Heart left ventricle (tissue), 16 donors: ENCODE data around the gene ATAD5. TPM values are rescaled to one million over a fixed set of nuclear protein-coding genes. Genes with fewer than 3 reads are reported as not detected.

ENCODE experiments used
- ATAC-seq, 4 donors: fragments of 200-7000 bp; cut with Tn5 transposase; one replicate each; pipeline ENCODE4 v1.9.1; 2020 to 2022; ENCODE audit warnings: moderate library complexity in 4 of 4, mild to moderate bottlenecking in 3 of 4, moderate number of reproducible peaks in 1 of 4
- DNase-seq, 5 donors: peaks; one replicate each; pipeline ENCODE4 v3.0.0-alpha.2; 2020
- H3K27ac ChIP-seq, 12 donors: fragments of 200-600 bp; sonication (generic) in 4 of 12; one replicate each; pipeline versions ENCODE4 v1.5.0 to v1.8.0; 2016 to 2022; ENCODE audit warnings: mild to moderate bottlenecking in 2 of 12
- H3K27me3 ChIP-seq, 9 donors: fragments of 200-600 bp; sonication (generic) in 2 of 9; one replicate each; pipeline versions ENCODE4 v1.5.1 to v1.8.0; 2016 to 2022; ENCODE audit warnings: mild to moderate bottlenecking in 3 of 9
- H3K36me3 ChIP-seq, 9 donors: fragments of 200-600 bp; sonication (generic) in 2 of 9; one replicate each; pipeline versions ENCODE4 v1.5.0 to v1.8.0; 2018 to 2022; ENCODE audit warnings: mild to moderate bottlenecking in 2 of 9
- H3K4me1 ChIP-seq, 12 donors: fragments of 200-600 bp; sonication (generic) in 4 of 12; one replicate each; pipeline versions ENCODE4 v1.5.0 to v1.8.0; 2016 to 2022; ENCODE audit warnings: mild to moderate bottlenecking in 3 of 12
- H3K4me3 ChIP-seq, 12 donors: fragments of 200-600 bp; sonication (generic) in 4 of 12; one replicate each; pipeline versions ENCODE4 v1.5.0 to v1.8.0; 2017 to 2022; ENCODE audit warnings: mild to moderate bottlenecking in 9 of 12, moderate library complexity in 4 of 12
- H3K9me3 ChIP-seq, 12 donors: fragments of 200-600 bp; sonication (generic) in 4 of 12; one replicate each; pipeline versions ENCODE4 v1.5.0 to v1.8.0; 2016 to 2022; ENCODE audit warnings: mild to moderate bottlenecking in 1 of 12
- CTCF ChIP-seq, 12 donors: fragments of 200-600 bp; sonication (generic) in 4 of 12; IDR thresholded peaks; one replicate each; pipeline versions ENCODE4 v1.5.0 to v1.8.0; 2018 to 2022; ENCODE audit warnings: antibody characterized with exemption in 12 of 12, mild to moderate bottlenecking in 5 of 12
- POLR2A ChIP-seq, 2 donors: fragments of 450-650 bp; IDR thresholded peaks; one replicate each; pipeline ENCODE4 v1.6.1; 2017; ENCODE audit warnings: antibody characterized with exemption in 2 of 2, mild to moderate bottlenecking in 2 of 2, moderate library complexity in 2 of 2
- WGBS, 4 donors: extraction: QIAGEN DNeasy Blood & Tissue Kit in 2 of 4; methylation state at CpG; one replicate each; pipeline versions ENCODE4 v1.1.5 to v1.1.7; 2013 to 2018; 5-methylcytosine and 5-hydroxymethylcytosine counted together
- intact Hi-C, 10 donors: fragments of 100-400 bp; cut with DNase I; formaldehyde crosslinking; loops; one replicate each; pipeline versions ENCODE4 v1.11.1 to v1.14.2; 2022
- polyA plus RNA-seq, 2 donors: library from polyadenylated mRNA; stranded (reverse); fragments of 200-250 nt; gene quantifications; one replicate each; pipeline ENCODE4 v1.2.3, GENCODE V29; 2013
- total RNA-seq, 9 donors: library from RNA; depleted of rRNA in 2 of 9; stranded (reverse); fragments of >200 nt in 2 of 9; fragmentation: NEBNext Ultra II Directional in 3 of 9; extraction: Animal tissue kit (Norgen Biotek cat#: 25700) in 3 of 9; gene quantifications; one replicate each; pipeline versions ENCODE4 v1.1.0 to v1.2.4, GENCODE V29; 2016 to 2023
- donor health status: ischemic (EF 13 %, LVEDD 7.1; RV severe dilation, severe dysfunction).
- donor health status: healthy with polysubstance abuse.
- donor health status: DM: no; HTN: yes; CAD: no.
- donor health status: DM: no; HTN: no; CAD: no.
- donor health status: ischemic (EF 25% LVEDD 6.9; RV normal size, moderate dysfunction).
- donor health status: ischemic (EF 25% LVEDD 5.7; RV mildly dilated, moderate dysfunction).
- donor health status: healthy.
- donor health status: DM: yes; HTN: yes; CAD: no.
- donor health status: ischemic (EF 35%, LVEDD 5.7; RV mildly dilated, moderate dysfunction).
- donor health status: nonischemic (EF 11% LVEDD 7.7; RV severe dilation, severe dysfunction).
- donor health status: DM: yes; HTN: yes; CAD: no.
- donor health status: PGD.
- donor health status: ischemic (EF 29% LVEDD 5.4; RV normal size, mild dysfunction).
- donor health status: nonischemic (EF 23%, LVEDD 6.1; RV moderate dilation, normal function).

ATAD5 gene
- total and polyA plus RNA-seq, 11 donors = 0.25 to 2.5 (median 0.40) TPM

GRCh38 chr17:30848021-30848420 is 16.3 kb downstream of the ATAD5 start:
- no peak for TF ChIP-seq POLR2A (IDR thresholded peaks at IDR 0.05)
- no peak for TF ChIP-seq CTCF (IDR thresholded peaks at IDR 0.05)
- no peak for ATAC-seq
- H3K27me3 ChIP-seq = no peaks in the 10 kb centered on the region
- H3K4me1 ChIP-seq = no peaks in the 10 kb centered on the region
- peaks cover 0 to 13% (median 0%) of the 10 kb centered on the region in 9 donors for H3K36me3 ChIP-seq
- WGBS, 4 donors = 83 to 90% (median 85%) methylated on average over 6 of the region's 6 CpGs
- intact Hi-C loops = no loop called here
- no peak for DNase-seq
- H3K27ac ChIP-seq = no peak overlapping the region
- H3K4me3 ChIP-seq = no peak overlapping the region
- H3K9me3 ChIP-seq = no peaks in the 10 kb centered on the region

GRCh38 chr17:30854146-30854545 is 22.4 kb downstream of the ATAD5 start:
- 95 to 98% (median 97%) methylated on average over 3 of the region's 3 CpGs for WGBS, 4 donors

DNA sequence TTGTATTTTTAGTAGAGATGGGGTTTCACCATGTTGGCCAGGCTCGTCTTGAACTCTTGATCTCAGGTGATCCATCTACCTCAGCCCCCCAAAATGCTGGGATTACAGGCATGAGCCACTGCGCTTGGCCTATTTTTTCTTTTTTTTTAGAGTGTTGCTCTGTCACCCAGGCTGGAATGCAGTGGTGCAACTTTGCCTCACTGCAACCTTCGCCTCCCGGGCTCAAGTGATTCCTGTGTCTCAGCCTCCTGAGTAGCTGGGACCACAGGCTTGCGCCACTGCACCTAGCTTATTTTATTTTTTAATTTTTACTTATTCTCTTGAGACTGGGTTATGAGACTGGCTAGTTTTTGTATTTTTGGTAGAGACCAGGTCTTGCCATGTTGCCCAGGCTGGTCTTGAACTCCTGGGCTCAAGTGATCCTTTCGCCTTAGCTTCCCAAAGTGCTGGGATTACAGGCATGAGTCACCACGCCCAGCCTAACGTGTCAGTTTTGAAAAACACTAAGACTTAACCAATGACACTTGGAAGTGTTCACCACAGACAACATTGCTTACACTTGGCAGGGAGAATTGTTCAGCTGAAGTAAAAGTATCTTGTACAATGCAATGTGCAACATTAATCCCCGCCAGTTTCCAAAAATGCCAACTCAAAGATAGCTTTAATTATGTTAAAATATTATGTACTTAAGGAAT is 26.9 kb downstream of the ATAD5 start:
- no peak for TF ChIP-seq CTCF (IDR thresholded peaks at IDR 0.05)
- TF ChIP-seq POLR2A (IDR thresholded peaks at IDR 0.05) = no peak
- Histone ChIP-seq H3K9me3 (no peaks in the 10 kb centered on the region), H3K27ac (no peak overlapping the region), H3K27me3 (no peaks in the 10 kb centered on the region), H3K36me3 (peaks cover 0 to 16% (median 0%) of the 10 kb centered on the region in 9 donors), H3K4me3 (no peak overlapping the region), H3K4me1 (no peaks in the 10 kb centered on the region)
- intact Hi-C loops = no loop called here
- DNase-seq (no peak), ATAC-seq (no peak)
- WGBS, 4 donors = 94 to 97% (median 95%) methylated on average over 9 of the region's 9 CpGs

More at GRCh38 chr17:30854146-30854545, 22.4 kb downstream of the ATAD5 start:
- H3K9me3 ChIP-seq = no peaks in the 10 kb centered on the region
- DNase-seq = no peak
- H3K36me3 ChIP-seq = peaks cover 0 to 21% (median 0%) of the 10 kb centered on the region in 9 donors
- no peaks in the 10 kb centered on the region for H3K27me3 ChIP-seq
- no peaks in the 10 kb centered on the region for H3K4me1 ChIP-seq
- H3K27ac ChIP-seq = no peak overlapping the region
- intact Hi-C loops = no loop called here
- no peak for TF ChIP-seq POLR2A (IDR thresholded peaks at IDR 0.05)
- TF ChIP-seq CTCF (IDR thresholded peaks at IDR 0.05) = no peak
- ATAC-seq = no peak
- no peak overlapping the region for H3K4me3 ChIP-seq

DNA sequence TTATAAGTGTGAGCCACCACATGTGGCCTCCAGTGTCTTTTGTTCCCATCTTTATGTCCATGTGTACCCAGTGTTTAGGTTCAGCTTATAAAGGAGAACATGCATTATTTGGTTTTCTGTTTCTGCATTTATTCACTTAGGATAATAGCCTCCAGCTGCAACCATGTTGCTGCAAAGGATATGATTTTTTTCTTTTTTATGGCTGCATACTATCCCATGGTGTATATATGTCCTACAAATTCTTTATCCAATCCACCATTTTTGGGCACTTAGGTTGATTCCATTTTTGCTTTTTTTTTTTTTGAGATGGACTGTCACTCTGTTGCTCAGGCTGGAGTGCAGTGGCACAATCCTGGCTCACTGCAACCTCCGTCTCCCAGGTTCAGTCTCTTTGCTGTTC is 32.9 kb downstream of the ATAD5 start:
- Histone ChIP-seq H3K9me3 (no peaks in the 10 kb centered on the region), H3K27ac (no peak overlapping the region), H3K4me1 (no peaks in the 10 kb centered on the region), H3K27me3 (no peaks in the 10 kb centered on the region), H3K36me3 (peaks cover 0 to 20% (median 0%) of the 10 kb centered on the region in 9 donors), H3K4me3 (no peak overlapping the region)
- no peak for TF ChIP-seq POLR2A (IDR thresholded peaks at IDR 0.05)
- TF ChIP-seq CTCF (IDR thresholded peaks at IDR 0.05) = no peak
- no peak for DNase-seq
- intact Hi-C loops = no loop called here
- ATAC-seq = no peak
- WGBS, 4 donors = 88 to 97% (median 93%) methylated on average over 1 of the region's 1 CpG
